Keratinocyte (primary cell): ENCODE data around the gene LMTK2.

Source experiments
- CTCF ChIP-seq, 3 experiments: IDR thresholded peaks in 1 of 3; conservative IDR thresholded peaks in 1 of 3; optimal IDR thresholded peaks in 1 of 3; 2 replicates in 2 of 3; 3 replicates in 1 of 3; pipeline versions ENCODE3 to v1.5.1; 2011; ENCODE audit warnings: low read length in 3 of 3, mild to moderate bottlenecking in 3 of 3, moderate library complexity in 2 of 3, control low read depth in 1 of 3, inconsistent platforms in 1 of 3; ENCODE audit not compliant: insufficient read depth in 2 of 3; ENCODE audit errors: extremely low read depth in 1 of 3
- EZH2 ChIP-seq: IDR thresholded peaks from one replicate; pipeline ENCODE4 v1.6.1; 2012; ENCODE audit warnings: inconsistent platforms, mild to moderate bottlenecking, low read length, moderate library complexity

DNA sequence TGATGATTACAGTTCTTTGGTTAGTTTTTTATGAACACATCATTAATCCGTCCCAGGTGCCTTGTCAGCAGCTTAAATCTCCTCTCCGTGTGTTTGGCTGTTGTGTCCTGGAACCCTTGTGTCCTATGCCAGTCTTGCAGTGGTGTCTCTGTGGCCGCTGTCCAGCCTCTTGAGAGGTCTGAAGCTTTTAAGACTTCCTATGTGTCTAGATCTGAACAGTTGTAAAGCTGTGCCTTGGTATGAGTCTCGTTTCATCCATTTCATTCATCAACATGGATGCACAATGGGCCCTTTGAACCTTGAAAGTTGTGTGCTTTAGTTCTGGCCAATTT lies 16.7 kb downstream of the LMTK2 start:
- no peak for TF ChIP-seq CTCF (optimal IDR thresholded peaks at IDR 0.05 in 1 of 3, IDR thresholded peaks at IDR 0.05 in 1 of 3, conservative IDR thresholded peaks at IDR 0.05 in 1 of 3; ENCODE audit: extremely low read depth in 1 of 3, insufficient read depth in 2 of 3, low read length in 3 of 3)
- no peak for TF ChIP-seq EZH2
